Fibroblast of peridontal ligament (primary cell): Measurements from ENCODE around the gene CDK16.
A peak's percentile ranks its signal among the peaks of the same experiment; 100 is the strongest.

Experiments
- DNase-seq: peaks from one replicate; pipeline ENCODE4 v3.0.0-alpha.2; 2010; ENCODE audit errors: extremely low read depth

CDK16 gene

GRCh38 chrX:47209508-47210238 lies 8.8 kb upstream of the CDK16 start:
- DNase-seq = no peak

DNA sequence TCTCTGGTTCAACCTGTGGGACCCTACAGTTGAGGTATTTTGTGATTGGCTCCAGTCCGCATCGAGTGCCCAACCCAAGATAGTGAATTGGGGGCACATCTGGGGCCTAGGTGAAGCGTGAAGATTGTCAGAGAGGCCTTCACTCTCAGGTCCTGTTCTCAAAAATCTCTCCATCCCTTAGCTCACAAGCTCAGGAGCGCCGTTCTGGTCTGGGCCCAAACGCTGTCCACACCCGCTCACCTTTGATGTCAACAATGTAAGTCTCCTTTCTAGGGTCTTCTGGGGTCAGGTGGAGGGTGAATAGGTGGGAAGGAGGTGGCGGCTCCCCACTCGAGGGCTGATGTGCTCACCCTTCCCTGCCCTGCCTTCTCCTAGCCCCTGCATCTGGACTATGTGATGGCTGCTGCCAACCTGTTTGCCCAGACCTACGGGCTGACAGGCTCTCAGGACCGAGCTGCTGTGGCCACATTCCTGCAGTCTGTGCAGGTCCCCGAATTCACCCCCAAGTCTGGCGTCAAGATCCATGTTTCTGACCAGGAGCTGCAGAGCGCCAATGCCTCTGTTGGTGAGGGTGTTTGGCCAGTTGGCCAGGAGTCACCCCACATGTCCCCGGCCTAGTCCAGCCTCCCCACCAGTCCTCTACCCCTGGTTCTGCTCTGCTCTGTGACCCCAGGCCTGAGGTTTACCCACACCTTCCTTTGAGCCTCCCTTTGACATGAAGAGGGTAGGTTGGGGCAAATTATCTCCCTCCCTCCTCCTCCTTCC lies 7.6 kb upstream of the CDK16 start:
- no peak for DNase-seq

DNA sequence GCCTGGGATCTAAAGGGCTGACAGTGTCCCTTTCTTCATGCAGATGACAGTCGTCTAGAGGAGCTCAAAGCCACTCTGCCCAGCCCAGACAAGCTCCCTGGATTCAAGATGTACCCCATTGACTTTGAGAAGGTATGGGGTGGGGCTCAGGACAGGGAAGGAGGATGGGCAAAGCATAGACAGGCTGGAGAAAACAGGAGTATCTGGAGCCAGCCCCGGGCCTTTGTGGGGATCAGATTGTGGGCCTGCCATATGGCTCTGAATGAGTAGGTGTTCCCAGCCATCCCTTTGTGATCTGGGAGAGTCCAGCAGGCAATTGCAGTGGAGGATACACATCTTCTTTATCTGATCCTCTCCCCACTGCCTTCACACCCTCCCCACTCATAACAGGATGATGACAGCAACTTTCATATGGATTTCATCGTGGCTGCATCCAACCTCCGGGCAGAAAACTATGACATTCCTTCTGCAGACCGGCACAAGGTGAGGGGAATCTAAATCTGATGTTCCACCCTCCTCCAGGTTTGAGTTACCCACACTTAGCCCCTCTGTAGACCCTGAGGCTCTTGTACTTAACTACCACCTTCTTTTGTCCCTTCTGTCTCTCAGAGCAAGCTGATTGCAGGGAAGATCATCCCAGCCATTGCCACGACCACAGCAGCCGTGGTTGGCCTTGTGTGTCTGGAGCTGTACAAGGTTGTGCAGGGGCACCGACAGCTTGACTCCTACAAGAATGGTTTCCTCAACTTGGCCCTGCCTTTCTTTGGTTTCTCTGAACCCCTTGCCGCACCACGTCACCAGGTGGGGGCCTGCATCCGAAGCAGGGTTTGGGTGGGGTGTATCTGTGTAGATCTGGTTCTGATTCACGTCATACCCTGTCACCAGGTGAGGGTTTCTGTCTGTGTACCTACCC lies 5.8 kb upstream of the CDK16 start:
- no peak for DNase-seq

- DNase-seq = no peak
These were observed 3.9 kb upstream of the CDK16 start for GRCh38 chrX:47214435-47215077.

DNA sequence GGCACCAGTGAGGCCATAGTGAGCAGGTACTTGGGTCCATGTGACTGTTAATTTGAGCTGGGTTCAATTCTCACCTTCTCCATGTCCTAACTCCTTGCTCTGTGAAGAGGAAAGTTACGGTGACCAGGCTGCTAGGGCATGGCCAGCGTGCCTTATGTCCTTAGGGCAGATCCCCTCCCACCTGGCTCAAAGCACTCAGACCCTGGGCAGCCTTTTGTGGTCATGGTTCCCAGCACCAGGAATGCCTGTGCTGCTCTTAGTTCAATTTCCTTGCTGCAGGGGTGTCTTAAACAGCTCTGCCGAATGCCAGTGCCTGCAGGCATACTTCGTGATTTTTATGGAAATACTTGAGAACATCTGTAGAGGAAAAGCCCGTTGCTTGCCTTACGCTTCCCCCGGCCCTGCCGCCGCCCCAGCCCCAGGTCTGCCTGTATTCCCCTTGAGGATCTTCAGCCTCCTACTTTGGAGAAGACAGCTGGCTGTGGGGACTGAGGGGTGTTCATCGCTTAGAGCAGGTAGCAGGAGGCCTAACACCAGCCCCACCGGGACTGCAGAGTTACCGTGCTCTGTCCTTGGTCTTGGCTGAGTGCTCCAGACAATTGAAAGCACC lies 3.1 kb upstream of the CDK16 start:
- no peak for DNase-seq

DNA sequence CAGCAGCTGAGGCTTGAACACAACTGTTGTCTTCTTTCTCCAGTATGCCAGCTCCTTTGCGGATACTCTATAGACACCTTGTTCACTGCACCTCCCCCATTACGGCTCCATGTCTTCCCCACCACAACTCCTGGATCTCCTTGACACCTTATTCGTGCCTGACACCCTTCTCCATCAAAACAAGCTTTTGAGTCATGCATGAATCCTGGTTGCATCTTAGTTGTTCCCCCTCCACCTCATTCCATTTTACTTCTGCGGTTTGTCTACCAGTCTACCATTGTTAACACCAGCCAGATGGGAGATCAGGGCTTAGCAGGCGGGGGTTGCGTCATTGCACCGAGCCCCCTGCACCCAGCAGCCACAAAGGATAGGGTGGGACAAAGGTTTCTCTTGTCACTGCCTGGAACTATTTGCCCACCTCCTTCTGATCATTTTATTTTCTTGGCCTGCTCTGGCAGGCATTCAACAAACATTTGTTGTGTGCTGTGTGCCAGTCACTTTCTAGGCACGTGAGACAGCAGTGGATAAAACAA lies 2.0 kb upstream of the CDK16 start:
- DNase-seq = no peak

GRCh38 chrX:47217121-47217851 lies 1.2 kb upstream of the CDK16 start:
- peak; percentile 47 for DNase-seq

DNA sequence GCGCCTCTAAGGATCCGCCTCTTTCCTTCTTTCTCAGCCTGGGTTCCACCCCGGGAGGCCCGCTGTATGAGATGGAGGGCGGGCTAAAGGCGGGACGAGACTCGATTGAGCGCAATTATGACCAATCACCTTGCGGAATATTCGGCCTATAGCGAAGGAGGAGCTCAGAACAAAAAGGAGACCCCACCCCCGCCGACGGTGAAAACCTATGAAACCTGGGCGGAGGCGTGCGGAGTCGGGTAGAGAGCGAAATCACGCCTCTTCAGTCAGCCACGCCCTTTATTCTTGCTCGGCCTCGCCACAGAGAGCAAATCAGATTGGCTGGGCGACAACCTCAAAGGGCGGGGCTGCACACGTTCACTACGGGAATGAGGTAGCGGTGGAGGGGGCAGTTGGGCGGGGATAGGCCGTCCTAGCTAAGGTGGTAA lies 615 bp upstream of the CDK16 start:
- DNase-seq = peak; percentile 98

DNA sequence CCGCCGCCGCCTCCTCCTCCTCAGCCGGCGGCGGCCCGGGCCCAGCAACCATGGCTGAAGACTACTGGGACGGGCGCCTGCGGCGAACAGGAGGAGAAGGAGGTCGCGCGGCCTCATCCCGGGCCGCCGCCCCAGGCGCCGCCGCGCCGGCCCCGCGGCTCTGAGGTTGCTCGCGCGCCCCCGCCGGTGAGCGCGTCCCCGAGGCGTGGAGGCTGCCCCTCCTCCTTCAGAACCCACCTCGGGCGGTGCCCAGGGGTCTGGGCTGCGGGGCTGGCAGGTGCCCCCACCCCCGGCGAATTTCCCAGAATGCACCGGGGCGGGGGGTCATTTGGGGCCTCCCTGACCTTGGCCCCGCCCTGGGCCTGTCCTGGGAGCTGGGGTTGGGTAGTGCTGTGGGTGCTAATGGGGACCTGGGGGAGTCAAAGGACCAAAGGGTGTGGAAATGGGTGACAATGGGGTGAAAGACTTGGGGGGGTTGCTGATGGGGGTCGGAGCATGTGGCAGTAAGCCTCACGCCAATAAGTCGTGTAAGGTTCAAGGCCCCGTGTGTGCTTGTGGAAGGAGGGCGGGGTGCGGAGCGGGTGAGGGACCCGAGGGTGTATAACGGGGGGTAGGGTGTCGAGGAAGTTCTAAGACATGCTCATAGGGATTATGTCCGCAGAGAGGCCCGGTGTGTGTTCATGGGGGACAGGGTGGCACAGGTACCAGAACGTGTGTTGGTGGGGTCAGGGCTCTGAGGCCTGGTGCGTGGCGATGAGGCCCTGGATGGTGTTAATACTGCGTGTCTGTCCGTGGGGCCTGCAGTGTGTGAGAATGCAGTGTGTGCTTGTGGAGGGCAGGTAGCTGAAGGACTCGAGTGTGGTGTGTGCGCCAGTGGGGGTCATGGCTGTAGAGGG lies 687 bp downstream of the CDK16 start:
- no peak for DNase-seq

DNA sequence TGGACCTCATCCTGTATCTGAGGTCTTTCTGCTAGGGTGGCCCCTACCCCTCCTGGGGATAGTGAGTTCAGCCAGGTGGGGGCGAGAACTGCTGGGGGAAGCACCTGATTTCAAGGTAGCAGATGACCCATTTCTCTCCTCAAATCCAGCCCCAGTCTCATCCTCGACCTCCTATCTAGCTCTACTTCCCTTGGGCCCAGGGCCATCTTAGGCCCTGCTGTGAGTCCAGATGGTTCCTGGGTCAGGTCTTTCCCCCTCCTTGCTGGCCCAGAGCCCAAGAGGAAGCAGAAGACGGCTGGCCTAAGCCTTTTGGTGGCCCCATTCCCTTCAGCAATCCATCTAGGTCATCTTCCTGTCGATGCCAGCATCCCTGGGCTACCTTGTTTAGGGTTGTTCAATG lies 3.3 kb downstream of the CDK16 start:
- DNase-seq = no peak

- no peak for DNase-seq
These were observed 4.4 kb downstream of the CDK16 start for GRCh38 chrX:47222751-47223350.

DNA sequence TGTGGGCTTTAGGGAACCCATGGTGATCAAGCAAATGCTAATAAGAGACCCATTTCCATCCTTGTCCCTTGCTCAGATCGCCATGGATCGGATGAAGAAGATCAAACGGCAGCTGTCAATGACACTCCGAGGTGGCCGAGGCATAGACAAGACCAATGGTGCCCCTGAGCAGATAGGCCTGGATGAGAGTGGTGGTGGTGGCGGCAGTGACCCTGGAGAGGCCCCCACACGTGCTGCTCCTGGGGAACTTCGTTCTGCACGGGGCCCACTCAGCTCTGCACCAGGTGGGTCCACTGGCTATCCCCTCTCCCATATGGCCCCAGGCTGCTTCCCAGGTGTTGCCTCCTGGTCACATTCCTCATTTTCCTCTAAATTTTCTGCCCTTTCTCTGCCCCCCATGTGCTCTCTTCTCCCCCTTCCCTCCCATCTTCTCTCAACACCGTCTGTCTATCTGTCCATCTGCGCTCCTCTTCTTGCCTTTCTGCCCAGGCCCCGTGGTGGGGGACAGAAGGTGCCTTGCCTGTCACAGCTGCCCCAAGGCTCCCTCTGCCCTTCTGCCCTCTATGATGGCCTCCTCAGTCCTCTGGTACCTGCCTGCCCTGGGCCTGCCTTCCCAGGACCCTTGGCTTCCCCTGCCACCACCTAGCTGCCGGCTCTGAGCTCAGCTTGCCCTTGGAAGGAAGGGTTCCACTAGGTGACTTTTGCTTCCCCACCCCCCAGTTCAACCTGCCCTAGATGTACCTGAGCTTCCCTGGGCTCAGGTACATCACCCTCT lies 5.2 kb downstream of the CDK16 start:
- DNase-seq = no peak

GRCh38 chrX:47224266-47224895 lies 5.9 kb downstream of the CDK16 start:
- no peak for DNase-seq

GRCh38 chrX:47224896-47225290 lies 6.4 kb downstream of the CDK16 start:
- DNase-seq = no peak

DNA sequence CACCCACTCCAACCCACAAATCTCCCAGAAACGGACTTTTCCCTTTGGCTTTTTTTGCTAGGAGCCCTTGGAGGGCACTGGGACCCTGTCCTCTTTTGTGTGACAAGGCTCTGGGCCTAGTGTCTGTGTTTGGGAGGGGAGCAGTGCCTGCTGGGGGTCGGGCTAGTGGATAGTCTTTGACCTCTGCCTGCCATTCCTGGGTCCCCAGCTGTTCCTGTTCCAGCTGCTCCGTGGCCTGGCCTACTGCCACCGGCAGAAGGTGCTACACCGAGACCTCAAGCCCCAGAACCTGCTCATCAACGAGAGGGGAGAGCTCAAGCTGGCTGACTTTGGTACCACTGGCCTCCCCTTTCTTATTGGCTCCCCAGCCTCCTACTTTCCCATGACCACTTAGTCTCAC lies 7.6 kb downstream of the CDK16 start:
- DNase-seq = no peak

DNA sequence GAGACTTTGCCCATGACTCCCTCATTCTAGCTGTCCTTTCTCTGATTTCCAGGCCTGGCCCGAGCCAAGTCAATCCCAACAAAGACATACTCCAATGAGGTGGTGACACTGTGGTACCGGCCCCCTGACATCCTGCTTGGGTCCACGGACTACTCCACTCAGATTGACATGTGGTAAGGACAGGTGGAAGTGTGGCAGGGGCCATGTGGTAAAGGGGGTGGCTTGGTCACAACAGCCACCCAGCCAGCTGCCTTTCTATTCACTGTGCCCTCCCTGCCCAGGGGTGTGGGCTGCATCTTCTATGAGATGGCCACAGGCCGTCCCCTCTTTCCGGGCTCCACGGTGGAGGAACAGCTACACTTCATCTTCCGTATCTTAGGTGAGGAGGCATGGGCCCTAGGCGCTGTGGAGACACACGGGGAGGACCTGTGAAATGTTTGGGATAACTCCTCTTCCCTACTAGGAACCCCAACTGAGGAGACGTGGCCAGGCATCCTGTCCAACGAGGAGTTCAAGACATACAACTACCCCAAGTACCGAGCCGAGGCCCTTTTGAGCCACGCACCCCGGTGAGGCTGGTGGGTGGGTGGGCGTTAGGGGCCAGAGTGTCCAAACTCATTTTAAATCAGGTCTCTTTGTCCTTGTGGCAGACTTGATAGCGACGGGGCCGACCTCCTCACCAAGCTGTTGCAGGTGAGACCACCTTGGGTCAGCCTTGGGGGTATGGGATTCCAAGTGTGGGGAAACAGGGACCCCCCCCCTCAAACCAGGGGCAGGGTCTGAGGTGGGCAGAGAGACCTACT lies 8.3 kb downstream of the CDK16 start:
- no peak for DNase-seq

DNA sequence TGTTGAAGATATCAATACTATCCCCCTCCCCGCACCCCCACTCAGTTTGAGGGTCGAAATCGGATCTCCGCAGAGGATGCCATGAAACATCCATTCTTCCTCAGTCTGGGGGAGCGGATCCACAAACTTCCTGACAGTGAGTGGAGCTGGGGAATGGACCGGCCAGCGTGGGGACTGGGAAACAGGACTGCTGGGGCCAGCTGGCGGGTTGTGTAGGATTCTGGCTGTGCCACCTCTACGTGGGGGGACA lies 8.8 kb downstream of the CDK16 start:
- no peak for DNase-seq
